GM18868 (cell line): ENCODE measurements around the gene P2RY6.
"Not testable (repeated sequence)": the region's sequence is repeated elsewhere in the genome, so short reads cannot be mapped to it uniquely, and the experiment has no call there.

ENCODE experiments used
- ATAC-seq: cut with Tn5 transposase; IDR thresholded peaks from one replicate; pipeline ENCODE4 v1.9.1; 2021; ENCODE audit warnings: mild to moderate bottlenecking, moderate library complexity; ENCODE audit not compliant: unreplicated experiment

Gene P2RY6

DNA sequence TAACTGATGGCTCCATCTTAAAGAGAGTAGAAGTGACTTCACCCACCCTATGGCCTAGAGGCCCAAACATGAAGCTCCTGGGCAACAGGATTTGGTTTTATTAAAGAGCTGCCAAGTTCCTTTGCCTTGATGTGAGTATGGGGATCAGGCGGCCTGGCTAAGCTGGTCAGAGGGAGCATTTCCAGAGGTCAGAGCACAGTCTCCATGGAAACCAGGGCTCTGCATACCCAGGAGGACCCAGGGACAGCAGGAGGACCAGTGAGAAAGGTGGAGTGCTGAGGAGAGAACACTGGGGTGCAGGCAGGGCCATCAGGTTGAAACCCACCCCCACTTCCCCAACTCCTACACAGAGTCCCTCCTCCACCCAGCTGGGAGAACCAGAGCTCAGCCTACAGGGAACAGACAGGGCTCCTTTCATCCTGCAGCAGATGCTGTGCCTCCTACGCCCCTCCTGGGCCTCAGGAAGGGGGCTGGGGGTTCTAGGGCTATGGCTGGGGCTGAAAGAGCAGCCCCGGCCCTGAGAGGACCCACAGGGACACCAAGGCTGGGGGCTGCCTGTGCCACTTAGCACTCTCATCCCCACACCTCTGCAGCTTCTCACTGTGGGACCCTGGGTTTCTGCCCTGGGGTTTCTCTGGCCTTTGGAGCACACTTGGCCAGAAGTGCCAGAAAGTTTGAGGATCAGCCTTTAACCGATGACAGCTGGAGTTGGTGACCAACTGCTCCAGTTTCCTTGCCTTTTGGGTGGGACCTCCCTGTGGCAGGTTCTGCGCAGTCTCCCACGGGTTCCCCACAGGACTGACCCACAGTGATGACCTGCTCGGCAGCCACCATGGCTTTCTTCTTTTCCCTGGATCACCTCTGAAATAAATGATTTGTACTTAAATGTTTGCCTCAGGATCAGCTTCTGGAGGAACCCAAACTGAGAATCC is 13.8 kb upstream of the P2RY6 start:
- no peak for ATAC-seq

DNA sequence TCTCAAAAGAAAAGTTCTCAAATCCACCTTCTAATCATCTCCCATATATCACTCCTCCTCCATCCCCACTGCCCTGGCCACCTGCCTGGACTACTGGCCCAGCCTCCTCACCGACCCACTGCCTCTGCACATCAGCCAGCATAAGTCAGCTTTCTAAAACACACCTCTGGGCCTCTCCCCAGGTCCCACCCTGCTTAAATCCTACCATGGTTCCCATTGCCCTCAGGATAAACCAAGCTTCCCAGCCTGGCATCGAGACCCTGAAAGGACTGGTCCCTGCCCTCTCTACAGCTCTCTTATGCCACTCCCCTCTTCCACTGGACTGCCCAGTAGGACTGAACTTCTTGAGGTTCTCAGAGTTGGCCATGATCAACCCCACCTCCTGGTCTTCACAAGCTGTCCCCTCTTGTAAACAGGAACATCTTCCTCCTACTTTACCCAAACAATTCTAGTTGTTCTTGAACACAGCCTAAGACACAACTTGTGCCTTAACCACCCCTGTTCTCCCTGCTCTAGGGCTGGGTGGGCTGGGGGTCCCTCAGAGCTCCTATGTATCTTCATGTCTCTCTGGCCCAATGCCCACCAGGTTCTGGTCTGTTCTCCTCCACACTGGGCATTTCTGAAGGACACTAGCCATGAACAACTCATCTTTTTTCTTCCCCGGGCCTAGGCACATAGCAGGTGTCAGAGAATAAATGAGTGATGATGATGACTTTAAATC is 12.6 kb upstream of the P2RY6 start:
- no peak for ATAC-seq

DNA sequence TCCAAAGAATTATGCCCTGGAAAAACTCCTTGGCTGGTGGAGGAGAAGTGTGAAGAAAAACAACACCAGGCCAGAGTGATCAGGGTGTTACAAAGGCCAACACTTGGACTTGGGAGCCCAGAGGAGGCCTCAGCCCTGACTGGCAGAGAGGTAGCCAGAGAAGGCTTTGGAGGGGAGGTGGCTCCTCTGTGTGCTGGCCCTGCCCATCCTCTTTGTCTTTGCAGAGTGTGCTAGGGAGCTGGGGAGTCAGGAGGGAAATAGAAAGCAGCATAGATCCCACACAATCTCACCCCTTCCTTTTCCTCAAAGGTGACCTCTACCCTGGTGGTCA is 12.0 kb upstream of the P2RY6 start:
- no peak for ATAC-seq

DNA sequence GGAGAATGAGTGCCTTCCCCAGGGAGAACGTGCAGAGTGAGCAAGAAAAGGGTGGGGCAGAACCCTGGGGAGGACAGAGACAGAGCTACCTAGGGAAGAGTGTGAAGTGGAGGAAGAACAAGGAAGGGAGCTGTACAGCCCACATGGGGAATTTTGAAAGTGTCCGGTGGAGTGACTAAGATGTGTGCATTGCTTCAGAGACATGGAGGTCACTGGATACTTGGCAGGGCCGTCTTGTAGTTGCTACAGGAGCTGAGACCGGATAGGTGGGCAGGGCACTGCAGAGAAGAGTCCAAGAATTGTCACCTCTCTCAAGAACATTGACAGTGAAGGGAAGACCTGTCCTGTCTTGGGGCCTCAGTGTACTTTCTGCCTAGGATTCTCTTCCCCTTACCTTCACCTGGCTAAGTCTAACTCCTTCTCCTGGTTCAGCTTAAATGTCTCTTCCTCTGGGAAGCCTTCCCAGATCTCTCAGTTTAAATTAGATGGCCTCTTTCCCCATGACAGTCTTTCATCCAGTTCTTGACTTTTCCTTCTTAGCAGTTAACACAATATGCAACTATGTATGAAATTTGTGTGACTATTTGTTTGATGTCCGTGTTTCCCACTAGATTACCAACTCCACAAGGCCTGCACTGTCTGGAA is 9.2 kb upstream of the P2RY6 start:
- no peak for ATAC-seq

DNA sequence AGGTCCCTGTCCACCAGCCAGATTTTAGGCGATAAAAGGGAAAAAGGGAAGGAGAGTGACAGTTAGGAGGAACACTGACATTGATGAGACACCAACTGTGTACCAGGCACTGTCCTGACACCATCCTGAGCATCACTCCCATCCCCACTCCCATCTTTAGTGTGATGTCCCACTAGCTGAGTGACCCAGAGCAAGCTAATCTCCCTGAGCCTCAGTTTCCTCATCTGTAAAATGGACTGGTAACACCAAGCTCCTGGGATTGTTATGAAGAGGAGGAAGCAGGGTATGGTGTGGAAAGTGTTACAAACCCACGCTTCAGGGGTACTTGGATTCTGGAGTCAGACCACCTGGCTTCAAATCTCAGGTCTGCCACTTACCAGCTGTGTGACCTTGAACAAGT is 8.5 kb upstream of the P2RY6 start:
- no peak for ATAC-seq

DNA sequence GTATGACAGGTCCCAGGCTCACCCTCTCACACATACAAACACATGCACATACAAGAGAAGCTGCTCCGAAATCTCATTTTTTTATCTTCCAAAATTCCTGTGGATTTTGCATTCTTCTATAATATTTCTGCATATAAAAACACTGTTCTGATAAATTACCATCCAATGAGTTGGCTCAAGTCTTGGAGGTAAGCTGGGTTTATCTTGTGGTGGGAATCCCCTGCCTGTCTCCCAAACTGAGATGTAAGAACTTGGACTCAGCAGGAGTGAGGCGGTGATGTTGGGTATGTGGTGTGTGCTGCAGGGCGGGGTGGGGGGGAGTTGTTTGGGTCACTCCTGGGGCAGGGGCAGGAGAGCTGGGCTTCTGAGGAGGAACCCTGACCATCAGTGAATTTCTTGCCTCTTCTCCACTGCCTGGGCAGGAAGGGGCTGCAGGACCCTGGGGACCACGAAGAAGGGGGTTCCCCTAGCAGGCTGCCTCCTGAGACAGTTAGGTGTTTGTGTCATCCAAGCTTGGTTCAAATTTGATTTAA is 6.8 kb upstream of the P2RY6 start:
- ATAC-seq = no peak

DNA sequence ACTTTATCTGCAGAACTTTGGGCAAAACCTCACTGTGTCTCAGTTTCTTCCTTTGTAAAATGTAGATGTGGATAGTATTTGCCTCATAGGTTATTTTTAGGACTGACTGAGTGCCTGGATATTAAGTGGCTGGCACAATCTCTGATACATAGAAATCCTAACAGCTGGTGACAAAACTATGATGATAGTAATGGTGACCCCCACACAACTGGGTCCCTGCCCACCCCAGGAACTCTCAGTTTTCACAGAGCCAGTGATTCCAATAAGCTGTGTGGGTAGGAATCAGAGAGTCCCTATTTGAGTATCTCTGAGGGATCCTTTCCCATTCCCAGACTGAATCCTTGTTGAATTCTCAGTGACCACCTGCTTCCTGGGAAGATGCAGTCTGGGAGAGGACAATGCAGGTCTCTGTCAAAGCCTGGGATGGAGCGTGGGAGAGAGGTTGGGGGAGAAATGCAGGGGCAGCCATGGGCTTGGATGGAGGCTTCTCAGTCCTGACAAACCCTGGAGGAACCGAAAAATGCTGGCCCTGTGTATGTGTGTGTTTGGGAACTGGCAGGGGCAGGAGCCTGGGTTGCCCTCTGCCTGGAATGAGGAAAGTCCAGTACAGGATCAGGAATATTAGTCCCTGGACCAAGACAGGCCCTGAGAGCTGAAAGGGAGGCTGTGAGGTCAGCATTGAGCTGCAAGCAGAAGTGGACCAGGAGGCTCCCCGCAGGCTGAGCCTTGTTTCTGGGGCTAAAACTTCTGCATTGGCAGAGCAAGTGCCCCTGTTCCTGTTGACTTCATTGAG is 6.1 kb upstream of the P2RY6 start:
- no peak for ATAC-seq

DNA sequence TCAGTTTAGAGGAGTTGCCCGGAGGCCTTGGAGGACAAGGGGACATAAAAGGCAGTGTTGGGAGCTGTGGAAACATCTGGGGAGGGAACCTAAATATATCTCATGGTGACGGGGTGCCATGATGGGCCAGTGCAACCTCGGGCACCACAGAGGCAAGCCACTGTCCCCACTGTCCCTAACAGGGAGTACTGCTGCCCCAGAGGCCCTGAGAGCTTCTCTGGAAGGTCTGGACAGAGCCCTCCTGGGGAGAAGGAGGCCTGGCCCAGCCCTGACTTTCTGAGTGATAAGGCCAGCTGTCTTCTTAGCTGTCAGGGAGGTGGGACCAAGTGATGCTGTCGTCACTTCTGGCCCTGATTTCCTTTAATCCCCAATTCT is 5.5 kb upstream of the P2RY6 start:
- no peak for ATAC-seq

DNA sequence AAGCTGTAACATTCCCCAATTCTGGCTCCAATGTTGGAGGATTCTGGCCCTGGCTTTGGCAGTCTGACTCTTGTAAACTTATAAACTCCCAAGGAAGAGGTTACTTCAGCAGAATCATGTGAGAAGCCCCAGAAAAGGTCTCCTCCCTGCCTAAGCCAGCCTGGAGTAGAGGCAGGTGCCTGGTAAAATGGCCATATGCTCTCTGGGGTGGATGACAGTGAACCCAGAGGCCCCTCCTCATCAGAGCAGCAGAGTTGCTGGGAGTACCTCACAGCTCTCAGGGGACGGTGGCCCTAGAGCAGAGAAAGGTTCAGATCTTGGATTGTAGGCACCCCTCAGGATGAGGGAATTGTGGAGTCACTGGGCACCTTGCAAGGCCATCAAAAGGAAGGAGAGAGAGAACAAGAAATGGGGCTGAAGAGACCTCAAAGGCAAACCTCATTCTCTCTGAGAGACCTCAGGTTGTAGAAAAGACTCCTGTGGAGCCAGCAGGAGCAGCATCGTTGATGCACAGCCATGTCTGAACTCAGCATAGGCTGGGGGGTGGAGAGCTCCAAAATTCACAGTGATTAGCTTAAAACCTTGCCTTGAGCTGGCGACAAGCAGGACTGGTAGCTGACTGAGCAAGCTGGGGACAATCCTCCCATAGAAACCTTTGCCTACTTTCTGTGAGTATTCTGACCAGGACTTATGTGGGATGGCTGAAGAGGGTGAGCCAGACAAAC is 4.9 kb upstream of the P2RY6 start:
- no peak for ATAC-seq

DNA sequence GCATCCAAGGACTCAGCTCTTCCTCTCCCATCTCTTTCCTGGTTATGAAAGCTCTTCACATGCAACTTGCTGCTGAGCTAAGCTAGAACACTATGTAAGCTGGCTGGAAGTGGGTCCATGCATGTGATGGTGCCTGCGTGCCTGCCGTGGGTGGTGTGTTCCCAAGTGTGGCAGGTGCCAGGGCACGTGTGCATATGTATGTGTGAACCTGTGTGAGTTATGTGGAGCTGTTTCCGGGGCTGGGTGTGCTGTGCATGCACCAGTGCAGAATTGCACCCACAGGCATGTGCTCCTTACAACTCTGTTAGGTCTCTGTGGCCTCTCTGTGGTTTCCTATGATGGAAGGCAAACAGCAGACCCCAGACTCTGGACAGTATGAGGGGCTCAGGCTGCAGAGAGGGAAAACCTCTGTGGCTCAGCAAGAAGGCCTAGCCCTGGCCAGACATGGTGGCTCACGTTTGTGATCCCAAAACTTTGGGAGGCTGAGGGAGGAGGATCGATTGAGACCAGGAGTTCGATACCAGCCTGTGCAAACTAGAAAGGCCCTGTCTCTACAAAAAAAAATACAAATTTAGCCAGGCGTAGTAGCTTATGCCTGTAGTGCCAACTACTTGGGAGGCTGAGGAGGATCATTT is 4.1 kb upstream of the P2RY6 start:
- ATAC-seq = no peak

DNA sequence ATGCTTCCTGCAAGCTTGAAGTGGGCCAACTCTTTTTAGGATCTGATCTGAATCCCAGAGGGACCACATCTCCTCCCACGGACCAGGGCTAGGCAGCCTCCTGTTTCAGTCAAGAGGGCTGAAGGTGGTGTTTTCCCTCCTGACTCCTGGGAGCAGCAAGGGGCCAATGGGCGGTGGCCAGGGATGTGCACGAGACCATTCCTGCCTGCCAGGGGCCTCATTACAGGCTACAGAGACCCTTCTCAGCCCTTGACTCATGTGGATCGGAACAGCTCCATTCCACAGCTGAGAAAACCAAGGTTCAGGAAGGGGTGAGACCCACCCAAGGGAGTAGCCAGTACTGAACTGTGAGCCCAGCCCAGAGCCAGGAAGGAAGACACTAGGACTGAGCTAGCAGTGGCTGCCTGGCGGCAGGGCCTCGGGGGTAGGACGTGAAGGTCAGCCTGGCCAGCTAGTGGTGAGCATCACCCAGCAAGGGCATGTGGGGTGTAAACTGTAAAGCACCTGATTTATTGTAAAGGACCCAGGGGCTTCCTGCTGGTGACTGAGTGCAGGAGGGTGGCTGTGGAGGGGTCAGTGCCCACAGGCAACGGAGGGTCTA is 3.4 kb upstream of the P2RY6 start:
- ATAC-seq = no peak

DNA sequence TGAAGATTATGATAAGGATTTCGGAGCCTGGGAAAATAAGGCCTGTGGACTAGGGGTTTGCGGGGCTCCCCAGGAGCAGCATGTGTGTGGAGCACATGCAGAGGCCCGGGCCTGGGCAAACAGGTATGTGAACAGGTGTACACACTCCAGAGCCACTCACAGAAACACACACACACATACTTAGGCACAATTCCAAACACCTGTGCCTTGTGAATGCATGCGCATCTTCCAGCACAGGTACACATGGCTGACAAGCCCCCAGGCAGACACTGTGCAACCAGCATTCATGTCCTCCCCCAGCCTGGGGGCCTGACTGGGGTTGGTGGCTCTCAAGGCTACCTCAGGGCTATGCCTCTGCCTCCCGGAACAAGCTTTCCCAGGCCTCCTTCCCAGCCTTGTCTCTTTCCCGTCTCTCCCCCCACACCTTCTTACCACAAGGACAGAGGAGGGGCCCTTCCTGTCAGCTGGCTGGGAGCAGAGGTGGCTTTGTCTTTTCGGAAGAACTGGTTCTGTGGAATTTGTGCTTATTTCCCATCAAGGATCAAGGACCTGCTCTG is 2.6 kb upstream of the P2RY6 start:
- ATAC-seq = no peak

DNA sequence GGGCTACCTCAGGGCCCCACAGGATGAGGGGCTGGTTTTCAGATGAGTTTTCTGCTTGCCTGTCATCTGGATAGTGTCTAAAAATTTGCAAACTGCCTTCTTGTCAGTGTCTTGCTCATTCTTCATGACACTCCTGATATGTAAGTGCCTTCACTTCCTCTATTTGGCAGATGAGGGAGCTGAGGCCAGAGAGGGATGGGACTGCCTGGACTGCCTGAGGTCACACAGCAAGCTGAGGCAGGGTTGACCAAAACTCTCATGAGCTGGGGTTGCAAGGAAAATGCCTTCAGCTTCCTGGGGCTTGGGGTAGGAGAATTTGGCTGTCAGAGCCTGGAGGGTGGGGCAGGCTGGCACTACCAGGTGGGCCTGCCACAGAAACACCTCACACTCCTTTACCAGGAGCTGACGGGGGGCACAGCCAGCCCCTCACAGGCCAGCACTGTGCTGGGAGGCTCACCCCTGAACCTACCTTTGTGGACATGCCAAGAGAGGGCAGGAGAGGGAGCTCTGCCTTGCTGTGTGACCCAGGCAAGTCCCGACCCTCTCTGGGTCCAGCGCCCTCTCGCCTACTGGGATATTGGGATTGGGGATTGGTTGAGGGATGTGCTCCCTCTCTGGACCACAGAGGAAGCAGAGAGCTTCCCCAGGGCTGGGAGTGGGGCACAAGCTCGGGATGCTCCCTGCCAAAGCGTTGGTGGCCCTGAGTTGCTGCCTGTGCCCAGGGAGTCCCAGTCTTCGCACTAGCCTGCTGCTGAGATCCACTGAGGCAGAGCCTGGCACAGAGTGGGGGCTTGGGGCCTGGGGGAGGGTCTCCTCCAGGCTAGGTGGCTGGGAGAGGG is 1.9 kb upstream of the P2RY6 start:
- no peak for ATAC-seq

DNA sequence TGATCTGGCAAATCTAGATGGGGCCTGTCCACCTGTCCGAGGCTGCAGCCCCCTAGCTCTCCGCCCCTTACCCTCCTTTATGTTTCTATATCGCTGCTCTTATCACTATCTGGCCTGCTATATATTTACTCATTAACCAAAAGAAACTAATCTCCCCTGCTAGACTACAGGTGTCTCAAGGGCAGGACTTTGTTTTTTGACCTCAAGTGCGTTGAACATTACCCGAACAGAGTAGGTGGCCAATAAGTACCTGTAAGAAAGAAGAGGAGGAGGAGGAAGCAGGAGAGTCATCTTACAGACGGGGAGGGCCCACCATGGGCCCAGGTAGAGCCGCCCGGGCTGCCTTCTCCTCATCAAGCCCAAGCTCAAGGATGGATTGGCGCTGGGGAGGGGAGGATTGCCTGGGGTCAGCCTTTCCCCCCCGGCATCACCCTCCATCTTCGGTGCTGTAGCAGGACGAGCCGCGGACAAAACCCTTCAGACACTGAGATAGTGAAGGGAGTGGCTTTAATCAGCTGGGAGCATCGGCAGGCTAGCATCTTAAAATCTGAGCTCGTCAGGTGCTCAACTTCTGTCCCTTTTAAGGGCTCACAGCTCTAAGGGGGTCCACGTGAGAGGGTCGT is 1.2 kb upstream of the P2RY6 start:
- no peak for ATAC-seq

DNA sequence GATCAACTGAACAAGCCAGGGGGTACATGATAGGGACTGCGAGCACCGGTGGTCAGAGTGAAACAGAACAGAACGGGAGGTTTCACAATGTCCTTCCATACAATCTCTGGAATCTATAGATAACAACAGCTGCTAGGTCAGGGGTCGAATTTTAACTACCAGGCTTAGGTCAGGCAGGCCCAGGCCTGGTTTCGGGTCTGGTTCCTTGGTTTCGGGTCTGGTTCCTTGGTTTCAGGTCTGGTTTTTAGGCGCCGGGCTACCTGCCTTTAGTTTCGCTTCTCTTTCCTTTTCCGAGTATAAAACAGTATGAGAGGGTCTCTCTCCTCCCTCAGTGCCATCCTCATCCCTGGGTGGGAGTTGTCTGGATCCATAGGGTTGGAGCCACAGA is 666 bp upstream of the P2RY6 start:
- not testable (repeated sequence) for ATAC-seq

DNA sequence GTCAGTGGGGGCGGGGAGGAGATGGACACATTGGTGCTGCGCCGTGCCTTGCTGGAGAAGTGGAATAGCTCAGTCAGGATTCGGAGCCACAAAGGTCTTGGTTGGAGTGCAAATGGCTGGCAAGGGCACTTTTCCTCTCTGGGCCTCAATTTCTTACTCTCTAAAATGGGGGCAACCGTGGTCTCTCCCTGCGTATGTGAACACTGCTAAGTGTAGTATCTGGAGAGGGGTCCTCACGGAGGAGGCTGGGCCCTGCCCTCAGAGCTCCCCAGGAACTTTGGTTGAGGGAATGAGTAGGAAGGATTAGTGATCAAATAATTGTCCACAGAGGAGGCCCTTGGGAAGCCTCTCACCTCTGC is 521 bp downstream of the P2RY6 start:
- no peak for ATAC-seq

DNA sequence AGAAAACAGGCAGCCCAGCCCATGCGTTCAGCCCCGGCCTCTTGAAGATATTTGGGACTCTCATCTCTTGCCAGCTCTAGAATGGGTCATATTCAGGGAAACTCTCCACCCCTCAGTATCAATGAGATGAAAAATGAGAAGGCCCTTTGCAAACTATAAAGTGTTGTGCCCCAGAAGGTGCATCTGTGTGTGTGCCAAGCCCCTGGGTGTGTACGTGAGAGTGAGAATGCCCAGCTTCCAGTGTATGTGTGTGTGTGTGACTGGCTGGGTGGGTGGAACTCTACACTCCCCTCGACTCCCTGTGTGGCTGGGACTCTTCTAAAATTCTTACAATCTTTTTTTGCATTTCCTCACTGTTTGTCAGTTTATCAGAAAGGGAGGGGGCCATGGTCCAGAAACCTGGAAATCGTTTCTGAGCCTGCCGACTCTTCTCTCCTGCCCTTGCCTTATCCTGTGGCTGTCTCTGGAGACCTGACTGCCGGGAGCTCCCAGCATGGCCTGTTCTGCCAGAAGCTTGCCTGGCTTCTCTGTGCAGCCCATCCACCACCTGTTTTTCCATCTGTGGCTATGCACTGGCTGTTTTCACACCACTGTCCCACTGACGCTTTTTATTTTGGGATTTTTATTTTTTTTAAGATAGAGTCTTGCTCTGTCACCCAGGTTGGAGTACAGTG is 1.2 kb downstream of the P2RY6 start:
- ATAC-seq = no peak
